CD4-positive, alpha-beta T cell treated with Interleukin-4 for 4 hours (primary cell): ENCODE results near the gene CHN2.

Experiments used
- DNase-seq: peaks from one replicate; pipeline ENCODE4 v3.0.0-alpha.2; 2020

CHN2 gene

DNA sequence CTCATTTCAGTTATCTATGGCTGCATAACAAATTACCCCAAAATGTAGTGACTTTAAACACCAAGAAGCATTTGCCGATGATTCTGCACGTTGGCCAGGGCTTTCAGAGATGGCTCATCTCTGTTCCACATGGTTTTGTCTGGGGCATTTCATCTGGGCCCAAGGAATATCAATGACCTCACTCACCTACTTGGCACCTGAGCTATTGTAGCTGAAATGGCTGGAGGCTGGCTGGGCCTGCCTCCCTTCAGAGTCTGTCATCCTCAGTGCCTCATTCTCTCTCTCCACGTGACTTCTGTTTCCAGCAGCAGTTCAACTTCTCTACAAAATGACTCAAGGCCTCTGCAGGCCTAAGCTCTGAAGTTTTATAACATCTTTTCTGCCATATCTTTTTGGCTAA lies 249.7 kb downstream of the CHN2 start:
- DNase-seq, result no peak

DNA sequence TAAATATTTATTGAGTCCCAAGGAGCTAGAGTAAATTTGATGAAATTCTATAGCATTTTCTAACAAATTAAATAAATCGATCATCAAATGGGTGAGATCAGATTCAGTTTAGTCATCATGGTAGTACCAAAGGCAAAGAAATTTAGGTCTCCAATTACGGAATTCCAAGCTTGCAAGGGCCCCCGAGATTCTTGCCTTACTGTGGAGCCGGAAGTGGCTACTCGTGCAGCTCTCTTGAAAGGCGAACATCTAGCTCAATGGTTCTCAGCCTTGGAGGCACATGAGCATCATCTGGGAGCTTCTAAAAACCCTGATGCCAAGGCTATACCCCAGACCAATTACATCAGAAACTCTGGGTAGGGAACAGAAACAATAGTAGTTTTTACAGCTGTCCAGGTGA lies 251.2 kb downstream of the CHN2 start:
- DNase-seq, result no peak

DNA sequence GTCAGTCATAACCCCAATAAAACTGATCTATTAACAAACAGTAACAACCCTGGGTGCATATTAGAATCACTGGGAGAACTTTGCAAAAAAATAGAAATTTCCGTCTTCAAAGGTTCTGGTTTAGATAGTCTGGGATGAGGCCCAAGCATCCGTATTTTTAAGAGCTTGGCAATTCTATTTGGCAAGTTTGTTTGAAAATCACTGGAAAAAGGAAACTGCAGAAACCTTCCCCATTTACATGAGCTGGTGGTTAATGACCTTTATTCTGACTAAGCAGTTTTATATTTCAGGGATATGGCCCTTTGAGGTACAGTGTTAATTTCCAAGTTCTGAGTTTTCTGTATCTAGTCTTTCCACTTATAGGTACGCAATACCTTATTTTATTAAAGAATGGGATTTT lies 253.3 kb downstream of the CHN2 start:
- no peak for DNase-seq

DNA sequence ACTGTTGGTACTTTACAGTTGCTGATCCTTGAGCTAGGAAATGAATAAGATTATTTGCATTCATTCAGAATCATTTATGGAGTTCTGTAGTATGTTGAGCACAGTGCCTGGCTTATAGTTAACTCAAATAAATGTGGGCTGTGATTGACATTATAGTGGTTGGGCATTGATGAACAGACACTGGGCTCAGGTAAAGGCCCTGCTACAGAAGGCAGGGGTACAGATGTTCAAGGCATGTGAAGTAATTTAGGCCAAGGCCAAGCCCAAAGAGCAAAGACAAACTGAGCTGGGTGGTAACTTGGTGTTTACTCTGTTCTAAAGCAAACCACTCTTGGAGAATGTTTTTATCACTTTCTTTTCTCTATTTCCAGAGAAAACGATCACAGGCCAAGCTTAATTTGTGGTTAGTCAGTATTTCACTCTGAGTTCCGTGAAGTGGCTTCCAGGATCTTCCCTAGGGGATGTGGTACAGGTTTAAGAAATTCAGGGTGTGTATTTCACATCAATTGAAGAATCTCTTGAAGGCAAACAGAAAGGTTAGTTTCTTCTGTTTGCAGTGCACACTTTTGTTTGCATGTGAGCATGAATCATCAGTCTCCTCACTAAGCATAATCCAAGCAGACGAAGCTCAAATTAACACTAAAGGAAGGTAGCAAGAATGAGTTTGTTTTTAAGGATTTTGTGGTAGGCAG lies 255.1 kb downstream of the CHN2 start:
- DNase-seq, result no peak

DNA sequence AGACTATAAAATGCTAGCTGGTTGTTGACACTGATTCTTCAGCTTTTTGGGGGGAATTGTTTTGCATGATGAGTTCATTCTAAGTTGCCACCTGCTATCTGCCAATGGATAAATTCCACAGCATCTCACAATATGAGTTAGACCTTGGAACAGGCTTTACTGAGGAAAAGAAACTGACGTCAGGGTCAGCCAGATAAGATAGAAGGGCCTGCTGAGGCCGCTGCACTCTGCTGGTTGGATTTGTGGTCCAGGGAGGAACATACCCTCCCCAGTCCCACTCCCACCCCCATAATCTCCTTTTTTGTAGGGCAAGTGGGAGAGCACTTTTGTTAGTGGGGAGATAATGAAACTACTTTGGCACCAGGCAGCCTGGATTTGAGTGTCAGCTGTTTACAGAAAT lies 258.4 kb downstream of the CHN2 start:
- no peak for DNase-seq

DNA sequence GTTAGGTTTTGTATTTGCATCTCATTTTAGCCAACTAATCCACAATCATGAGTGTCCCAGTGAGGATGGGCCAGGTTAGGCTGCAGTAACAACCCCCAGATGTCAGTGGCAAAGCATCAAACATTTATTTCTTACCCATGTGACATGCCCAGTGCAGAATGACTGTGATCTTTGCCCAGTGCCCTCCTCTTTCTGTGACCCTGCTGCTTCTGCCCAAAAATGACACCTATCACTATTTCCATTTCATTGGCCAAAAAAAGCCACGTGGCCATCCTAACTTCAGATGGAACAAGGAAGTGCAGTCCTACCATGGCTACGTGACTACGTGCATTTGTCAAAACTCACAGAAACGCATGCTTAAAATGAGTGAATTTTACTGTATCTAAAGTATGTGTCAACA lies 259.9 kb downstream of the CHN2 start:
- no peak for DNase-seq

DNA sequence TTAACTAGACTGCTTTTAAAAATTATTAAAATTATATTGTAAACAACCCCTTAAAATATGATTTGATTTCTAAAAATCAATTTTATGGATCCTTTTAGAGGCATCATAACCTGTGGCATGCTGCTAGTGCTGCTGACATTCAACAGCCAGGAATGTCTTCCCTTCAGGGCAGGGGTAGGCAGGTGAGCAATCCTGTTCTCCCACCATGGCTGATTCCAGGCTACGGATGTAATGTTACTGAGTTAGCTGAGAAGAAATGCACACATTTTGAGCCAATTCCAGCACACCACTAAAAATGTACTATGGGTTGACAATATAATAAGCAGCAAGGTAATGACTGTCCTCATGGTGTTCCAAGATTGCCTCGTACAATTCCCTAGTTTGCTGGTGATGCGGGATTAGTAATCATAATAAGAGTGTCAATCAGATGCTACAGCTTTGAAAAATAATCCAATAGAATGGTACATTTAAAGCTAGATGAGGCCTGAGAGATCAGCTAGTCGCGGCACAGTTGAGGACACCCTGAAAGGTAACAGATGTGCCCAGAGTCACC lies 260.4 kb downstream of the CHN2 start:
- DNase-seq, result no peak

DNA sequence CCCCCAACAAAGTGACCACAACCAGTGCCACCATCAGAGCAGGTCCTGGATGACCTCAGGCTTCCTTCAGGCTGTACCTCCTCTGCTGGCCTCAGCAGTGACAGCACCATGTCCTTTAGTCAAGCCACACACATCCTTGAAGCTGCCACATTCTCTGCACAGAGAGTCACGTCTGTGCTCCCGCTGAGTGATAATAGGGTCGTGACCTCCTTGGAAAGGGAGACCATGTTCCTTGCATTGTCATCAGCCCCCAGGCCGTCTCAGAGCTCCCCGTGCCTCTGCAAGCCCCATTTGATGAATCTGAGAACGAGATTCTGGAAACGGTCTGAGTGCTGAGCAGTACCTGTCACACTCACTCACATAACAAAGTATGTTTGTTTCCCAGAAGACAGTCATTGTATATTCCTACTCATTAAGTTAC lies 262.6 kb downstream of the CHN2 start:
- DNase-seq, result no peak

DNA sequence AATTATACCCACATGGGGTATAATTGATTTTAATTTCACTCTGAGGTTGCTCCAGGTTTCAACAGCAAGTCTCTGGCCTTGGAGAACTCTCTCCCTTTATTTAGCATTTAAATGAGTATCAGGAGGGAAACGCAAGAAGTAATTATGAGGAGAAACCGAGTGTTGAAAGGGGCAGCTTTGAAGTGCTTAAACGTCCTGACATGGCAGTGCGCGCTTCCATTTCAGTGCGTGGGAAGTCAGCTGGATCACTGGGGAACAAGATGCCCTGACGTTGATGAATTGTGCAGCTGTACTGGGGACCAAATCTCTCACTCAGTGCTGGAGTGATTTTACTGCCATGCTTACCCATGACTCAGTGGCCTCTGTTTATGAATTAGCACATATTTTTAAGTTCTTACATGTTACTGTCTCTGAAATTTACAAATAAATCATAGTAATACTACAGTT lies 263.0 kb downstream of the CHN2 start:
- DNase-seq, result no peak

DNA sequence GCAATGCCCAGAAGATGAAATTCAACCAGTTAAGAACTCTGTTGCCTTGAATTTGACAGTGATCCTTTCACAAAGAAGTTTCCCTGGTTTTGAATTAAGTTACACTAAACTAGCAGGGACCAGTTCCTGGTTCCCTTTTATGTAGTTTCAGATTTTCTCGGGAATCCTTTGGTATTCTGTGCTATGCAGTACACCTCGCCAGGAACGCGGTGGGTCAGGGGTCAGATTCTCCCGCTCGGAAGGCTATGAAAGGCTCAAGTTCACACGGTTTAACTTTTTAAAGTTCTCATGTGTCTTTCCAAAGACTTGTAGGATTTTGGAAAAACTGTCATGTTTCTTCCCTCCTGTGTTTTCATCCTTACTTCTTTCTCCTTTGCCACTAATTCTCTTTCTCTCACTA lies 264.4 kb downstream of the CHN2 start:
- no peak for DNase-seq

DNA sequence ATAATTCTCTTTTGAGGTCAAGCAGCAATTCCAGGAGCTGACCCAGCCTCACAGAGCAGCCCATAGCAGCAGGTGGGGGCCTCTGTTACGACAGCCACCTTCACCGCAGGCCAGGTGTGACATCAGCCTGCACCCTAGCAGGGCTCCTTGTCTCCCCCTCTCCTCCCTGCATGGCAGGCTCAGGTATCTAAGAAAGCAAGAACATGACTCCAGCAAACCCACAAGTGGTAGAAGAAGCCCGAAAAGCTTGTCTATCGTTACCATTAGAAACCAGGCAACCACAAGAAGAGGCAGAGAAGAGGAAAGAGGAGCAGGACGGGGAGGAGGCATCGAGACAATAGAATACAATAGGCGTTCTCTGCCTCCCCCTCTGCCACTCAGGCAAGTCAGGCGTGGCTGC lies 265.0 kb downstream of the CHN2 start:
- no peak for DNase-seq

DNA sequence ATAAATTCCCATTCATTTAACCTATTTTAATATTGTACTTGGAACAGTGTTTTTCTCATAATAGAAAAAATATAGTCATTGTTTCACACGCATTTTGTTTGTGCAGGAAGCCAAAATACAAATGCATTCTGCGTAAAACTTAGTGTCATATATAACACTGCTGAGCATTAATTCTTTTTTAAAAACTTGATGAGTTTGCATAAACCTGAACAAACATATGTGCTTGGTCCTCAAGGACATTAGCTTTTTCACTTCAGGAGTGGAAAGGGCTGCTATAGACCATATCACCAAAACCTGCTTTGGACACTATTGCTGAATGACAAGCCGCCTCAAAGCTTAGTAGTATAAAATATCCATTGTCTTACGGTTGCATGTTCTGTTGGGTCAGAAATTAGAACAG lies 267.4 kb downstream of the CHN2 start:
- DNase-seq, result no peak

DNA sequence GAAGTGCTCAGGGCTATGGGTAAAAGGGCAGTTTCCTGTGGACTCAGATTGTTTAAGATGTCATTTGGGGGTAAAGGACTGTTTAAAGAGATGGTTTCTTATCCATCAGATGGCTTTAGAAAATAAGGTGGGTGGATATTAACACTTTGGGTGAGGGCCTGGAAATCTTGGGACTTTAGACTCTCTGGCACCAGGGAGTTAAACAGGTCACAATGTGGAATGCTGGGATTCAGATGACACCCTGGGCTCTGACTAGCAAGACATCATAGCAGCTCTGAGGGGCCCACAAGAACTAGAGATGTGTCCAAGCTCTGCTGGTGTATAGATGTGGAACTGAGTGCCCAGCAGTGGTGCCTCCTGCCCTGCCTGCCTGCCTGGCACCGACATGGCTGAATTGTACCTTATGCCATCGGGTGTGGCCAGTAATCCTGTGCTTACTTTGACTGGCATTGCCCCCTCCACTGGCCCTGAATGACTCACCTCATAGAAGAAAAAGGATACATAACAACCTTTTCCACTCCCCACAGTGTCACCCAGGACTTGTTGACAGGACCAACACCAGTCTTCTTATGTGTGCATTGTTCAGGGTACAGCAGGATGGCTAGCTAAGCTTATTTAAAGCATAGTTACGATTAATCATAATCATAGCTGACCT lies 269.1 kb downstream of the CHN2 start:
- DNase-seq, result no peak

DNA sequence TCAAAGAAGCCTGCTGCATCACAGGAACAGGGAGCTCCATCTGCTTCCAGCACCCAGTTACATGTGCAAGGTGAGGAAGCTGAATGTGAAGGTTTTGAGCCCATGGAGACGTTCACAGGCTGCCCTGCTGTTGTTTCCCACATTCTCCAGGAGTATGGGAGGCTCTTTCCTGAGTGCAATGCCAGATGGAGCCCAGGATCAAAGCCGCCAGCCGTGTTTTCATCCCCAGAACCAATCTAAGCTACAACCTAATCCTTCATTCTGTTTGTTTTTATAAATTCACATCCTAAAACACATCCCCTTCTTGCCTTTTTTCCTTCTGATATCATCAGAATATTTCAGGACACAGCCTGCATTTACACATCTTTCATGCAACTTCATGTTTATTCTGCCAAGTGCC lies 270.2 kb downstream of the CHN2 start:
- DNase-seq, result no peak

DNA sequence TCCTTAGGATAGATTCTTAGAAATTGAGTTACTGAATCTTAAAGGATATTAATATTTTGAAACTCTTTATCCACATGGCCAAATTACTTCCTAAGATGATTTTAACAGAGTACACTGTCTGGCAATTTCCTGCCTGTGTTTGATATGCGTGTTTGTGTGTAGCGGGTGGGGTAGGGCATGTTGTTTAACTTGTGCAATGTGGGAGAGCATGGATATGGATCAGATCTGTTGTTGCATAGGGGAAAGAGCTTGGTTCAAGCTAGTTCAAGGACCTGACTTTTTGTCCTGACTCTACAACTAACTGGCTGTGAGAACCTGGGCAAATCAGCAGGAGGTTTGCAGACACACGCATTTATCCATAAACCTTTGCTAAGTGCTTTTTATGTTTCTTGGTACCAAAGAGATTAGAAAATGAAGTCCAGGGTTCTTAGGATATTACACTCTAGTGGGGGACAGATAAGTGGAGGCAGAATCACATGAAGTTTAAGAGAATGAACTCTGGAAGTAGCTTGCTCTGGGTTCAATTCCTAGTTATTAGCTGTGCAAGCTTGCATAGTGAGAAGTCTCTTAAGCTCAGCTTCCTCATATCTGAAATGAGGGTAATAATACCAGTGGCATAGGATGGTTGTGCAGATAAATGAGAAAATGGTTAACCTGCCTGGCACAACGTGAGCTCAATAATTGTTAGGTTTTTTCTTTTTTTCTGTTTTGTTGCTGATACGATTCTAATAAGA lies 272.8 kb downstream of the CHN2 start:
- no peak for DNase-seq

DNA sequence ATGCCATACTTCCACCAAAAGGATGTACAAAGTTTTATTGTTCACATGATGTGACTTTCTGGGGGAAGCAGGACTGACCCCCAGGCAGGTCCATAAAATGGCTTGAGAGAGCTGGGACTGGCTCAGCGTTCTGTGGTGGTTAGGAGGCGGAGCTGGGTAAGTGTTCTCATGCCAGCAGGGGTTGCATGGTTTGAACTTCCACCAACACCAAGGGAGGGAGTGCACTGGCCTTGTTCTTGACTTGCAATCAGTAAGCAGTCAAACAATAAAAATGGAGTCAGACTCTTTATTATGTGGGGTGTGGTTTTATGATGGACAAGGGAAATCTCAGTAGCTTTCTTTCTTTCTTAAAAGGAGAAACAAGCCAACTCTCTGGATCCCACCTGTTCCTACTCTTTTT lies 273.6 kb downstream of the CHN2 start:
- no peak for DNase-seq

DNA sequence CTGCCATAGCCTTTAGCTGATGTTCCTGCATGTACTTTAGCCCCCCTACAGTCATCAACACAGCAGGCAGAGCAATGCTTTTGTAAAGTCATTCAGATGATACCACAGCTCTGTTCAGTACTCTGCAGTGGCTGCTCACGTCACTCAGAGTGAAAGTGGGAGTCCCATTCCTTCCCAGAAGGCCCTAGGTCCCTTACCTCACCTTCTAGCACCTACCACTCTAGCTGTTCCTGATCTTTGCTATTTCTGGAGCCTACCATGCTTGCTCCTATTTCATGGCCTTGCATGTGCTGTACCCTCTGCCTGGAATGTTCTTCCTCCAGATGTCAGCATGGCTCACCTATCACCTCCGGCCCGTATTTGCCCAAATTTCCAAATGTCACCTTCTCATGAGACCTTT lies 274.7 kb downstream of the CHN2 start:
- DNase-seq, result no peak

DNA sequence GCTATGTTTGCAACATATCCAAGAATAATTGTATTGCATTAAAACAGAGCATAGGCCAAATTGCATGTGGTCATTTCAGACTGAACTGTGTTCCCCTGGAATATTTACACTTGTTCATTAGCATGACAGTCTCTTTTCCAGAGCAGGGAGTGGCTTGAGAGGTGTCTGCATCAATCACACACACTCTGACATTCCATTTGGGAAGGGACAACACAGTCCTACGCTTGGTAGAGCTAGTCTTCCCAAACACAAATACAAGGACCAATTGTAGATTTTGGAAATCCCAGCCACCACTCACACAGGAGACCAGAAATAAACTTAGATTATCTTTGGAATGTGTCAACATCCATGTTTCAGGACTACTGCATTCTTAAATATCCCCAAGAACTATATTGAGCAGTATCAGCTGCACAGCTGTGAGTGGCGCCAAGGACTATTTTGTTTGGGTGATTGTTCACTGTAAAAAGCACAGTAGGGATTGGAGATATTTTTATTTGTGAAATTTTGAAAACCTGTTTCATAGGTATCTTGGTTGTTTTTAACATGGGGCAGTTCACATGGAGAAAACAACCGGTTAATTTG lies 275.5 kb downstream of the CHN2 start:
- DNase-seq, result no peak

DNA sequence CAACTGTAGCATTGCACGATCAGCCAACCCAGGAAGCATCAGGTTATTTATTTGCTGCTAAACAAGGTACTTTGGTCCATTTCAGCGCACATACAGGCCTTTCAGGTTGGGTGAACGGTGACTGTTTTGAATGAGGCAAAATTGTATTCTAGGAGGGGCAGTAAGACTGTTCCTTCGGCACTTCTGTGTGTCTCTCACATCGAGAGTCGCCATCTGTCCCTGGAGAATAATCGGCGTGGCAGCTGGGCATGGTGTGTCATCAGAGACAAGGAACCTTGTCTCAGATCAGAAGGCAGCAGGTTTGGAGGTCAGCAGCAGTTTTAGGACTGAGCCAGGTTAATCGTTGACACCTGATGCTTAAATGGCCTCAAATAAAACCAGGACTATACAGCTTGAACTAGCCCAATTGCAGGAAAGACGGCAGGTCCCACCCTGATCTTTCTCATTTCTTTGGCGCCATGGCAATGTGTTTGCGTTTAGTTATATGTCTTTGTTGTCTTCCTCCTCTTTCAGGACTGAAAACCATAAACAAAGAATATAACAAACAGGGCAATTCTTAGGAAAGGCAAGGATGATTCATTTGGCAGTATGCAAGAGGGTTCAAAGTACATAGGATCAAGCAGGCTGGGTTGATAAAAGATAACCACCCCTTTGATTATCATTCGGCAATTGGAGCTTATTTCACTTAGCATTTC lies 277.0 kb downstream of the CHN2 start:
- DNase-seq, result no peak

DNA sequence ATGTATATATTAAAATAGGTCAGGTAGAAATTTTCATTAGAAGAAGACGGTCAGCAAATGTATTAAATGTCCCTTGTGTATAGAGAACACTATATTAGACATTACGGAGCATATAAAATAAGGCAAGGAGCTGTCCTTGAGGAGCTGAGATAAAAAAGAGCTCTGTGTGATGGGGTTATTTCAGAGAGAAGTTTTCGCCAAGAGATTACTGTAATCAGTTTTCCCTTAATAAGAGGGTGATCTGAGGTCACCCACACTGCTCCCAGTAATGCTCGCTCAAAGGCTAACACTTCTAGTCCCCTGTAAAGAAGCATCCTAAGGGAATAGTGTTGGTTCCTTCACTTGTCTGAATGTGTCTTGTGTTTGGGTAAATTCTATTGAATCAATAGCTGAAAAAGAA lies 282.3 kb downstream of the CHN2 start:
- no peak for DNase-seq

DNA sequence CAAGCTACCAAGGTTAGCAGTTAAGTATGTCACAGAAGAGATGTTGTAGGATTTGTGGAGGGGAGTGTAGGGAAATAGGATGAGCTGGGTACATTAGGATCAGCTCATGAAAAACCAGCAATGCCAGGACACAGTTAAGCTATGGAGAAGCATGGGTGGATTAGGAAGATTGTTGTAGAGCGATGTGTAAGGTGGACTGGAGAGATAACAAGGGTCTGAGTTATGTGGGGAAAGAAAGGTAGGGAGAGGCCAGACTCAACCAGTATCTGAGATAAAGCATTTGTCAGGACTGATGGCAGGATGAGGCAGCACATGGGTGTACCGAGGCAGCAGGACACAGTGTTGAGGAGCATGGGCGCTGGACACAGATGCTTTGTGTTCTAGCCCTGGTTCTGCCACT lies 283.7 kb downstream of the CHN2 start:
- no peak for DNase-seq

DNA sequence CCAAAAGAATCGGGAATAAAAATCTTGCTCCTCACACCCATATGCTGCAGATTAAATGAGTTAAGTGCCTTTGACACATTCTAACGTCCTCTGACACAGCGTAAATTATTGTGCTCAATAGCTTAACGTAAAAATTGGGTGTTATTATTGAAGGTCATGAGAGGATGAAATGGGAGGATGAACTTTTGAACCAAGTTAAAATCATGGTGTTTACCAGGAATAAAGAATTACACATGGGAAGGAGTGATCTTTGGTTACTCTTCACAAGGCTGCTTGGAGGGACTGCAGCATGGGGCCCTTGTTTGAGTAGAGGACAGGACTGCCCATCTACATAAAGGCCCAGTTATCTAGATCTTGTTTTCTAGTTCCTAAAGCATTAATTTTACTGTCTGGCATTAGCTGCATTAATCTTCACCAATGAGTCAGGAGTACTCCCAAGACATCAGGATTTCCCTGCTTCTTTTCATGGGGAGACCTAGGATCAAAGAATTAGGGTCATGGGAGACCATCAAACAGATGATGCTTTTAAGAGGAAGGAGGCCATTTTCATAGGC lies 284.2 kb downstream of the CHN2 start:
- DNase-seq, result no peak
